ENCODE results near the gene SPC24.

The SPC24 gene

DNA sequence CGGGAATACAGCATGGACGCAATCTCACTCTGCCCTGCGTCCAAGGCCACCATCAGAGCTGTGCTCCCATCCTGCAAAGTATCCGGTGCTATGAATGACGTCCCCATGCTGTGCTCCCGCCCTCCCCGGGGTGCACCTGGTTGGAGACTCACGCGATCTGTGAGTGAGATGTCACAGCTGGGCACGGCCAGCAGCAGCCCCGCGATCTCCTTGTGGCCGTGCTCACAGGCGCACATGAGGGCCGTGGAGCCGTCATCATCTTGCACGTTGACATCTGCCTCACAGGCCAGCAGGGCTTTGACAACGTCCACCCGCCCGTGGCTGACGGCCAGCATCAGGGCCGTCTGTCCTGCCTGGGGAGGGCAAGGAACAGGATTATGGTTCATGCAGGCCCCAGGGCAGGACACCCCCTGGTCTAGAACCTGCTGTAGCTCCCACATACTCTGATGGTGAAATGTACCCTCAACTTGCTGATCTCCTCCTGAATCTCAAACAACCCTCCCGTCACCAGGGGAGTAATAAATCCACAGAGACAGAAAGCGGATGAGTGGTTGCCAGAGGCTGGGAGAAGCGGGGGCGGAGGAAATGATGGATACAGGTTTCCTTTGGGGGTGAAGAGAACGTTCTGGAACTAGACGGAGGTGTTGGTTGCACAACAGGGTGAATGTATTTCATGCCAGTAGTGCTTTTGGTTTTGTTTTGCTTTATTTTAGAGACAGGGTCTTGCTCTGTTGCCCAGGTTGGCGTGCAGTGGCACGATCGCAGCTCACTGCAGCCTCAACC is 14.5 kb upstream of the SPC24 start:
- TF ChIP-seq POLR2AphosphoS5 (IDR thresholded peaks at IDR 0.05; ENCODE audit: low read depth, low read length): no peak
- no peak for TF ChIP-seq FOXP2 (optimal IDR thresholded peaks at IDR 0.05; ENCODE audit: borderline replicate concordance, extremely low read depth, extremely low read length, insufficient read depth)
- TF ChIP-seq SIN3A (IDR thresholded peaks at IDR 0.05; ENCODE audit: borderline replicate concordance, insufficient read depth, low read length): no peak
- no peak for TF ChIP-seq TAF1 (IDR thresholded peaks at IDR 0.05; ENCODE audit: borderline replicate concordance, insufficient read depth, low read length)
- TF ChIP-seq REST (IDR thresholded peaks at IDR 0.05; ENCODE audit: insufficient read depth in 1 of 2, low read depth in 2 of 2, low read length in 2 of 2): no peak

DNA sequence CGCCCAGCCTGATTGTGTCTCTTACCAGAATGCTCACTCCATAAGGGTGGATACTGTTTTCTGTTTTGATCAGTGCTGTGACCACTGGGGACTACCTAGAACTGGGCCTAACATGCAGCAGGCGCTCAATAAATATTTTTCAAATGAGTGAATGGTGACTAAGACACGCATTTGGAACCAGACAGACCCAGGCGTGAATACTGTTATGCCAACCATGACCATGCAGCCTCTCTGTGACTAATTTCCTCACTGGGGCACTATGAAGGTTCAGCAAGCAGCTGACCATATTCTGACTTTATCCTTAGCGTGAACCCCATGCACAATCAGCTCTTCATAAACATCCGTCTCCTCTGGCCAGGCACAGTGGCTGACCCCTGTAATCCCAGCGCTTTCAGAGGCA is 13.0 kb upstream of the SPC24 start:
- TF ChIP-seq FOXP2 (optimal IDR thresholded peaks at IDR 0.05; ENCODE audit: borderline replicate concordance, extremely low read depth, extremely low read length, insufficient read depth) (no peak), REST (IDR thresholded peaks at IDR 0.05; ENCODE audit: insufficient read depth in 1 of 2, low read depth in 2 of 2, low read length in 2 of 2) (no peak), POLR2AphosphoS5 (IDR thresholded peaks at IDR 0.05; ENCODE audit: low read depth, low read length) (no peak), TAF1 (IDR thresholded peaks at IDR 0.05; ENCODE audit: borderline replicate concordance, insufficient read depth, low read length) (no peak), SIN3A (IDR thresholded peaks at IDR 0.05; ENCODE audit: borderline replicate concordance, insufficient read depth, low read length) (no peak)

- TF ChIP-seq REST (IDR thresholded peaks at IDR 0.05; ENCODE audit: insufficient read depth in 1 of 2, low read depth in 2 of 2, low read length in 2 of 2): no peak
- TF ChIP-seq POLR2AphosphoS5 (IDR thresholded peaks at IDR 0.05; ENCODE audit: low read depth, low read length): no peak
- no peak for TF ChIP-seq TAF1 (IDR thresholded peaks at IDR 0.05; ENCODE audit: borderline replicate concordance, insufficient read depth, low read length)
- no peak for TF ChIP-seq SIN3A (IDR thresholded peaks at IDR 0.05; ENCODE audit: borderline replicate concordance, insufficient read depth, low read length)
- TF ChIP-seq FOXP2 (optimal IDR thresholded peaks at IDR 0.05; ENCODE audit: borderline replicate concordance, extremely low read depth, extremely low read length, insufficient read depth): no peak
These were observed 10.9 kb upstream of the SPC24 start for GRCh38 chr19:11166281-11167142.

GRCh38 chr19:11165486-11166030 is 10.0 kb upstream of the SPC24 start:
- TF ChIP-seq POLR2AphosphoS5 (IDR thresholded peaks at IDR 0.05; ENCODE audit: low read depth, low read length) (no peak), REST (IDR thresholded peaks at IDR 0.05; ENCODE audit: insufficient read depth in 1 of 2, low read depth in 2 of 2, low read length in 2 of 2) (no peak), FOXP2 (optimal IDR thresholded peaks at IDR 0.05; ENCODE audit: borderline replicate concordance, extremely low read depth, extremely low read length, insufficient read depth) (no peak), SIN3A (IDR thresholded peaks at IDR 0.05; ENCODE audit: borderline replicate concordance, insufficient read depth, low read length) (no peak), TAF1 (IDR thresholded peaks at IDR 0.05; ENCODE audit: borderline replicate concordance, insufficient read depth, low read length) (no peak)
